GM10266 (cell line): ENCODE measurements around the gene ESPN.

ENCODE experiments used
- DNase-seq: peaks from one replicate; pipeline ENCODE4 v3.0.0; 2012; ENCODE audit errors: extremely low spot score
- CTCF ChIP-seq: IDR thresholded peaks from 2 replicates; pipeline ENCODE4 v1.5.1; 2012; ENCODE audit warnings: mild to moderate bottlenecking, low read depth; ENCODE audit not compliant: control insufficient read depth, insufficient read depth; ENCODE audit errors: missing control alignments

ESPN gene

GRCh38 chr1:6417961-6418667, 6.5 kb upstream of the ESPN start:
- no peak for TF ChIP-seq CTCF
- DNase-seq: no peak

GRCh38 chr1:6418668-6419396, 5.7 kb upstream of the ESPN start:
- no peak for DNase-seq
- no peak for TF ChIP-seq CTCF

GRCh38 chr1:6419397-6419803, 5.2 kb upstream of the ESPN start:
- DNase-seq: no peak
- no peak for TF ChIP-seq CTCF

- DNase-seq: peak; percentile 69
These were observed 4.6 kb upstream of the ESPN start, which contains the start of gene HES2 for GRCh38 chr1:6419804-6420453. Gene HES2, minus strand, starts transcription at chr1:6419919. Its CDS starts 99 bp downstream, at chr1:6419820.

GRCh38 chr1:6420454-6421042, 4.0 kb upstream of the ESPN start:
- TF ChIP-seq CTCF: no peak
- no peak for DNase-seq

More at GRCh38 chr1:6419804-6420453, 4.6 kb upstream of the ESPN start, which contains the start of gene HES2:
- no peak for TF ChIP-seq CTCF

- TF ChIP-seq CTCF: no peak
These were observed 3.3 kb upstream of the ESPN start for GRCh38 chr1:6421266-6421665.

More at GRCh38 chr1:6421266-6421665, 3.3 kb upstream of the ESPN start:
- peak; percentile 55 for DNase-seq
